Fibroblast of pulmonary artery (primary cell): Measurements from ENCODE around the gene IL12B.

Experiments used
- DNase-seq: peaks from one replicate; pipeline ENCODE4 v3.0.0-alpha.2; 2010; ENCODE audit warnings: low read depth
- H3K4me3 ChIP-seq: replicated peaks from 2 replicates; pipeline ENCODE4 v1.5.1; 2011; ENCODE audit warnings: low read depth, mild to moderate bottlenecking, control low read depth, low read length, moderate library complexity
- CTCF ChIP-seq: IDR thresholded peaks from 2 replicates; pipeline ENCODE4 v1.5.1; 2011; ENCODE audit warnings: mild to moderate bottlenecking, control low read depth, low read length, inconsistent platforms; ENCODE audit errors: missing control alignments

The IL12B gene

GRCh38 chr5:159318448-159318847, 11.8 kb downstream of the IL12B start:
- DNase-seq: no peak
- H3K4me3 ChIP-seq: no peak overlapping the region
- no peak for TF ChIP-seq CTCF

- no peak for DNase-seq
- no peak overlapping the region for H3K4me3 ChIP-seq
- no peak for TF ChIP-seq CTCF
Observed at GRCh38 chr5:159317849-159318248, 12.4 kb downstream of the IL12B start.

- peak; percentile 94 for TF ChIP-seq CTCF
- no peak overlapping the region for H3K4me3 ChIP-seq
- peak; percentile 83 for DNase-seq
Observed at GRCh38 chr5:159316519-159317383, 13.5 kb downstream of the IL12B start.

GRCh38 chr5:159313197-159313596, 17.1 kb downstream of the IL12B start:
- DNase-seq: no peak
- H3K4me3 ChIP-seq: no peak overlapping the region
- no peak for TF ChIP-seq CTCF

- DNase-seq: no peak
- H3K4me3 ChIP-seq: no peak overlapping the region
- TF ChIP-seq CTCF: no peak
Observed at GRCh38 chr5:159311063-159311462, 19.2 kb downstream of the IL12B start.

- DNase-seq: no peak
- no peak for TF ChIP-seq CTCF
- no peak overlapping the region for H3K4me3 ChIP-seq
Observed at GRCh38 chr5:159310511-159310910, 19.8 kb downstream of the IL12B start.
